ENCODE results near the gene SMTN.
"Not testable (repeated sequence)": the region's sequence is repeated elsewhere in the genome, so short reads cannot be mapped to it uniquely, and the experiment has no call there.

GRCh38 chr22:31078389-31078788, 2.7 kb upstream of the SMTN start:
- not testable (repeated sequence) for TF ChIP-seq CTCF (IDR thresholded peaks at IDR 0.05); POLR2A (IDR thresholded peaks at IDR 0.05); EP300 (IDR thresholded peaks at IDR 0.05; ENCODE audit: low read depth)
